HG03045 (cell line): ENCODE measurements around the gene TAPBPL.
"Not testable (repeated sequence)": the region's sequence is repeated elsewhere in the genome, so short reads cannot be mapped to it uniquely, and the experiment has no call there.

Experiments used
- ATAC-seq: cut with Tn5 transposase; IDR thresholded peaks from one replicate; pipeline ENCODE4 v1.9.1; 2021; ENCODE audit warnings: mild to moderate bottlenecking, moderate library complexity; ENCODE audit not compliant: unreplicated experiment

Gene TAPBPL

DNA sequence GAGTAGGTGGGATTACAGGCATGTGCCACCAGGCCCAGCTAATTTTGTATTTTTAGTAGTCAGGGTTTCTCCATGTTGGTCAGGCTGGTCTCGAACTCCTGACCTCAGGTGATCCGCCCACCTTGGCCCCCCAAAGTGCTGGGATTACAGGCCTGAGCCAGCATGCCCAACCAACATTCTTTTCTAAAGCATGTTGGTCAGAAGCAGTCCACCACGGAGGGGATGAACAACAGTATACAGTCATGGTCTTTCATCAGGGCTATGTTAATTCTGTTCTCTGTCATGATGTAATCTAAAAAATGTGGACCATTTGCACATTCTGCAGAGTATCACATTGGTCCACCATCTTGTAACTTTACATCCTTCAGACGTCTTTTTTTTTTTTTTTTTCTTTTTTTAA is 37.6 kb downstream of the TAPBPL start:
- ATAC-seq = no peak

GRCh38 chr12:6490673-6491072 is 38.8 kb downstream of the TAPBPL start:
- not testable (repeated sequence) for ATAC-seq

- peak; percentile 68 for ATAC-seq
These were observed 41.1 kb downstream of the TAPBPL start, which contains the start of gene MRPL51 for GRCh38 chr12:6492838-6493496. Gene MRPL51 (minus strand): TSS chr12:6493262. CDS start chr12:6493136, 126 bp downstream.

DNA sequence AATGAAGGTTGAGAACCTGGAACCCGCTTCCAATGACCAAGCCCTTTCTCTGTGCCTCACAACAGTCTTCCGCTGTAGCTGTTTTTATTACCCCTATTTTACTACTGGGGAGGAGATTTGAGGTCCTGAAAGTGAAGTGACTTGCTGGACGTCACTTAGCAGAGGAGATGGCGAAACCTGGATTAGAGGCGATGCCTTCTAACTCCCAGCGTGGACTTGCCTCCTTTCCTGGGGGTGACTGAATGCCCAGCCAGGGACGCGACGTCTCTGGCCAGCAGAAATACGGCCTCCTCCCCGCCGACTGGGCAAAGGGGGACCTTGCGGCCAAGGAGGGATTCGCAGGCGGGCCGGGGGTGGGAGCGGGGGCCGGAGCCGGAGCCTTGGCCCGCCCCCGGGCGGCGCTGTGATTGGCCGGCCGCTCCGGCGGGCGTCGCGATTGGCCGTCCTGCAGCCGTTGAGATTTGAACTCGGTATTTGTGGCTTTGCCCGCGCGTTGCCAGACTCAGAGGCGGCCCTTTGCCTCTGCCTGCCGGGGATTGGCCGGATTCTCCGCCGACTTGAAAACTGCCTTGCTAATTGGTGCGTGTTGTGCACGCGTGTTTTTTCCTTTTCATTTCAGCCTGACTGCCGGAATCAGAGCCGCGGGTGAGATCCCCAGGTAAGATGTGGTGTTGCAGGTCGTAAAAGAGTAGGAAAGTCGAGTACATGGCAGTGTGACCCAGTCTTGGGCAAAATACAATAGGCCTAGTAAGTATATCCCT is 41.8 kb downstream of the TAPBPL start, which contains the start of gene NCAPD2:
Gene NCAPD2, plus strand, starts transcription at position 606 of the 761 bp plus-strand sequence. CDS start 997 bp downstream, outside the sequence.
- ATAC-seq = peak; percentile 89

DNA sequence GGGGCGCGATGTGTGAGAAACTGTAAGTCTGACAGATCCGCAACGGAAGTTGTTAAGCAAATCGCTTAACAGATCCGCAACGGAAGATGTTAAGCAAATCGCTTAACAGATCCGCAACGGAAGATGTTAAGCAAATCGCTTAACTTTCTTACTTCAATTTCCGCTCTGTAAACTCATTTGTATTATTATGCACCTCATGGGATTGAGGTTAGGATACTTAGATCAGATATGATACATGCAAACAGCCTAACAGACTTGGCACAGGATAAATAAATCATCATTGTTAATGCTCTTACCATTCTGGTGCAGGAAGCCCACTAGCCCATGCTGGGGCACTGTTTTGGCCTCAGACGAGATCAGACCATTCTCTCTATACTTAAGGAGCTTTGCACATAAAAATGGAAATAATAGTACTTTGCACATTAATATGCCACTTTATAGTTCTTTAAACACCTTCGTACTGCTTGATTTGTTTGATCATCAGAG is 42.5 kb downstream of the TAPBPL start:
- ATAC-seq = no peak

DNA sequence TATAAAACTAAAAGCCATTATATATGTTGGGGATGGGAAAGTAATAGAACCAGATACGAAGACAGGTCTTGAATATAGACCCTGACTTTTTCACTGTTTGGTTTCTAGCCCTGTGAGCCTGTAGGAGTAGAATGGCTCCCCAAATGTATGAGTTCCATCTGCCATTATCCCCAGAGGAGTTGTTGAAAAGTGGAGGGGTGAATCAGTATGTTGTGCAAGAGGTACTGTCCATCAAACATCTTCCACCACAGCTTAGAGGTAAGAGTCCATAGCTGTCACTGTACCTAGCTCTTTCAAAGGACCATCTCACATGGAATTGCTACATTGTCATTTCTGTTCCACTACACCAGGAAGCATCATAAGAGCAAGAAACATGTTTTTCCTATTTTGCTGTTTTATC is 43.1 kb downstream of the TAPBPL start:
- ATAC-seq = no peak

GRCh38 chr12:6497291-6497690 is 45.4 kb downstream of the TAPBPL start:
- ATAC-seq = not testable (repeated sequence)

- ATAC-seq = no peak
These were observed 48.6 kb downstream of the TAPBPL start for GRCh38 chr12:6500466-6500865.

DNA sequence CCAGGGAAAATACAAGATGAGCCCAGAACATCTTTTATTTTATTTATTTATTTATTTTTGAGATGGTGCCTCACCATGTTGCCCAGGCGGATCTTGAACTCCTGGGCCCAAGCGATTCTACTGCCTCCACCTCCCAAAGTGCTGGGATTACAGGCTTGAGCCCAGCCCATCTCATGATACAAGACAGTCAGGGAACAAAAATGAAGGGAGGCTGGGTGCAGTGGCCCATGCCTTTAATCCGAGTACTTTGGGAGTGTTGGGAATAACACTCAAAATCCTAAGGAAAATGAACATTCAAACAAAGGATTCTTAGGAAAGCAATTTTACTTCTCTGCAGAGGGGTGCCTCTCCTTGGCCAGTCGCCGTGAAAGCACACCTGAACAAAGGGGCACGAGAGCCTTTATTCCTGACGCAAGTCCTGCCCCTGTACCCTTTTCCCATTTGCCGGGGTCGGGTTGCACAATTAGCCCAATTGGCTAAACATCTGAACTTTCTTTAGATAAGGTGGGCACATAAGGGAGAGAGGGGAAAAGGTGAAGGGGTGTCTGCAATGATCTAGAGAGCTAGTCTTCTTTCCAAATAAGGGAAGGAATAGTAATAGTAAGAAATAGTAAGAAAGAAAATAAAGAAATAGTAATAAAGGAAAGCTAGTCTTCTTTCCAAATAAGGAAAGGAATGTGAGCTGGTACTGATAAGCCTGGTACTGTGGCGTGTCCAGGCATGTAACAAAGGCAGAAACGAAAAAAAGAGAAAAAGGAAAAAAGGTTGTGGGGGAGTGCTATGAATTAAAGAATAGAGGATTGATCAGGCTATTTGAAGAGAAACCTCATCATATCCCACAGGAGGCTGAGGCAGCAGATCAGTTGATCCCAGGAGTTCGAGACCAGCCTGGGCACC is 55.5 kb downstream of the TAPBPL start:
- ATAC-seq = no peak

DNA sequence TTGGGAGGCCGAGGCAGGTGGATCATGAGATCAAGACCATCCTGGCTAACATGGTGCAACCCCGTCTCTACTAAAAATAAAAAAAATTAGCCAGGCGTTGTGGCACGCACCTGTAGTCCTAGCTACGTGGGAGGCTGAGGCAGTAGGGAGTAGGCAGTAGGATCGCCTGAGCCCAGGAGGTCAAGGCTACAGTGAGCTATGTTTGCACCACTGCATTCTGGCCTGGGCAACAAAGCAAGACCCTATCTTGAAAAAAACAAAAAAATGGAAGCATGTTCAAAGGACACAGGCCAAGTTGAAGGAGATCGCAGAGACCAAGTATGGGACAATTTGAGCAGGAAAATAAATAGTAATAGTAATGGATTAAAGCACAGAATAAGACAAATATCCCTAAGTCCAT is 56.2 kb downstream of the TAPBPL start:
- ATAC-seq = no peak
